GM19193 (cell line): ENCODE data around the gene OPN5.

Experiments
- POLR2A ChIP-seq: IDR thresholded peaks from 4 replicates; pipeline ENCODE4 v1.6.1; 2011; ENCODE audit not compliant: insufficient read depth, insufficient read length; ENCODE audit errors: extremely low read depth

Gene OPN5

GRCh38 chr6:47819461-47819860 is 37.6 kb downstream of the OPN5 start:
- no peak for TF ChIP-seq POLR2A

- TF ChIP-seq POLR2A: no peak
Observed at GRCh38 chr6:47822856-47823554, 41.2 kb downstream of the OPN5 start.

- no peak for TF ChIP-seq POLR2A
Observed at GRCh38 chr6:47832386-47833100, 50.7 kb downstream of the OPN5 start.

- no peak for TF ChIP-seq POLR2A
Observed at GRCh38 chr6:47834196-47834595, 52.4 kb downstream of the OPN5 start.

GRCh38 chr6:47836046-47836445 is 54.2 kb downstream of the OPN5 start:
- TF ChIP-seq POLR2A: no peak

- no peak for TF ChIP-seq POLR2A
Observed at GRCh38 chr6:47836639-47837038, 54.8 kb downstream of the OPN5 start.

GRCh38 chr6:47839645-47840044 is 57.8 kb downstream of the OPN5 start:
- no peak for TF ChIP-seq POLR2A

- TF ChIP-seq POLR2A: no peak
Observed at GRCh38 chr6:47844881-47845280, 63.0 kb downstream of the OPN5 start.

GRCh38 chr6:47846752-47847151 is 64.9 kb downstream of the OPN5 start:
- TF ChIP-seq POLR2A: no peak

GRCh38 chr6:47851091-47851490 is 69.3 kb downstream of the OPN5 start:
- TF ChIP-seq POLR2A: no peak

- no peak for TF ChIP-seq POLR2A
Observed at GRCh38 chr6:47852727-47853126, 70.9 kb downstream of the OPN5 start.

GRCh38 chr6:47853766-47854165 is 71.9 kb downstream of the OPN5 start:
- TF ChIP-seq POLR2A: no peak

GRCh38 chr6:47854971-47855370 is 73.1 kb downstream of the OPN5 start:
- no peak for TF ChIP-seq POLR2A

- no peak for TF ChIP-seq POLR2A
Observed at GRCh38 chr6:47859175-47859574, 77.3 kb downstream of the OPN5 start.

GRCh38 chr6:47862731-47863130 is 80.9 kb downstream of the OPN5 start:
- no peak for TF ChIP-seq POLR2A

GRCh38 chr6:47865206-47865605 is 83.4 kb downstream of the OPN5 start:
- TF ChIP-seq POLR2A: no peak
